Endothelial cell of umbilical vein (primary cell): ENCODE results near the gene TRIP10. TPM values are rescaled to one million over a fixed set of nuclear protein-coding genes. Genes with fewer than 3 reads are reported as not detected.

Source experiments
- BruUV-seq: library from RNA; stranded (reverse); fragments of 400-500 nt; replicated peaks from 2 replicates; lab custom pipeline; 2021; lab: Mats Ljungman, UMichigan
- CTCF ChIA-PET: fragments of 300-600, 350-600 bp; sonication (Branson Sonifier 250); formaldehyde crosslinking; loops from one replicate; lab custom pipeline; 2021; ENCODE audit warnings: antibody characterized with exemption, inconsistent platforms; lab: Charles Lee
- POLR2A ChIA-PET: fragments of 300-600, 350-600 bp; sonication (Branson Sonifier 250); formaldehyde crosslinking; loops from one replicate; lab custom pipeline; 2021; ENCODE audit warnings: antibody characterized with exemption, inconsistent platforms; lab: Charles Lee
- DNase-seq: peaks from one replicate; pipeline ENCODE4 v3.0.0-alpha.2; 2011; ENCODE audit warnings: low read depth, low spot score
- FAIRE-seq: peaks from 2 replicates; lab custom pipeline; 2011; peaks lifted over from hg19 to GRCh38; lab: Jason Lieb, UNC
- H2AFZ ChIP-seq: 2 replicates; pipeline ENCODE4 v1.6.0; 2012; ENCODE audit warnings: low read depth, low read length, control low read depth, inconsistent platforms
- H3K27ac ChIP-seq: 2 replicates; pipeline ENCODE4 v1.5.1; 2011; ENCODE audit warnings: low read depth, mild to moderate bottlenecking, control low read depth, low read length, moderate library complexity; ENCODE audit not compliant: insufficient read depth
- H3K27me3 ChIP-seq, 2 experiments: 2 replicates each; pipeline versions ENCODE4 v1.6.0 to v1.6.1; 2011; ENCODE audit warnings: low read length in 2 of 2, mixed read lengths in 1 of 2; ENCODE audit not compliant: control insufficient read depth in 2 of 2, insufficient read depth in 2 of 2
- H3K36me3 ChIP-seq, 2 experiments: 2 replicates in 1 of 2; 3 replicates in 1 of 2; pipeline ENCODE4 v1.5.1; 2011; ENCODE audit warnings: low read length in 2 of 2, mild to moderate bottlenecking in 1 of 2, moderate library complexity in 1 of 2; ENCODE audit not compliant: control insufficient read depth in 2 of 2, insufficient read depth in 2 of 2; ENCODE audit errors: extremely low read depth in 1 of 2
- H3K4me1 ChIP-seq: 3 replicates; pipeline ENCODE4 v1.5.1; 2011; ENCODE audit warnings: mild to moderate bottlenecking, low read length; ENCODE audit not compliant: control insufficient read depth, insufficient read depth; ENCODE audit errors: extremely low read depth
- H3K4me2 ChIP-seq: 2 replicates; pipeline ENCODE4 v1.6.1; 2011; ENCODE audit warnings: low read length, control low read depth, mixed read lengths; ENCODE audit not compliant: insufficient read depth
- H3K4me3 ChIP-seq, 3 experiments: fragments of 200-600 bp in 1 of 3; sonication (generic), shearing (Covaris generic) in 1 of 3; replicated peaks in 1 of 3; 2 replicates each; pipeline ENCODE4 v1.5.1; 2011 to 2016; ENCODE audit warnings: control low read depth in 3 of 3, low read length in 3 of 3, mild to moderate bottlenecking in 2 of 3, inconsistent platforms in 1 of 3, low read depth in 1 of 3, moderate library complexity in 1 of 3; ENCODE audit not compliant: insufficient read depth in 1 of 3
- H3K79me2 ChIP-seq: 2 replicates; pipeline ENCODE4 v1.6.0; 2012; ENCODE audit warnings: low read length, inconsistent platforms; ENCODE audit not compliant: control insufficient read depth, insufficient read depth
- H3K9ac ChIP-seq: replicated peaks from 2 replicates; pipeline ENCODE3; 2011; ENCODE audit warnings: low read length, control low read depth; ENCODE audit not compliant: insufficient read depth; ENCODE audit errors: extremely low read depth
- H3K9me1 ChIP-seq: replicated peaks from 3 replicates; pipeline ENCODE4 v1.6.0; 2011; ENCODE audit warnings: mild to moderate bottlenecking, low read length; ENCODE audit not compliant: control insufficient read depth, insufficient read depth; ENCODE audit errors: extremely low read depth
- H3K9me3 ChIP-seq: replicated peaks from 2 replicates; pipeline ENCODE4 v1.5.1; 2012; ENCODE audit warnings: low read length, inconsistent platforms; ENCODE audit not compliant: control insufficient read depth, insufficient read depth
- H4K20me1 ChIP-seq: replicated peaks from 2 replicates; pipeline ENCODE3; 2011; ENCODE audit warnings: mild to moderate bottlenecking, low read length; ENCODE audit not compliant: control insufficient read depth, insufficient read depth; ENCODE audit errors: extremely low read depth
- EZH2 ChIP-seq: IDR thresholded peaks from 2 replicates; pipeline ENCODE4 v1.6.1; 2012; ENCODE audit warnings: borderline replicate concordance, low read depth, mild to moderate bottlenecking, moderate library complexity, low read length, inconsistent platforms; ENCODE audit not compliant: severe bottlenecking
- FOS ChIP-seq: IDR thresholded peaks from 2 replicates; pipeline ENCODE4 v1.6.1; 2011; ENCODE audit warnings: mild to moderate bottlenecking, low read length, moderate library complexity, borderline replicate concordance; ENCODE audit not compliant: insufficient read depth
- GATA2 ChIP-seq: IDR thresholded peaks from 2 replicates; pipeline ENCODE4 v1.7.0; 2011; ENCODE audit warnings: low read depth, mild to moderate bottlenecking, moderate library complexity, mixed read lengths, low read length; ENCODE audit not compliant: insufficient read length, insufficient read depth
- JUN ChIP-seq: IDR thresholded peaks from 2 replicates; pipeline ENCODE4 v1.6.1; 2011; ENCODE audit warnings: borderline replicate concordance, low read depth; ENCODE audit not compliant: insufficient read length, insufficient read depth
- MYC ChIP-seq: IDR thresholded peaks from one replicate; pipeline ENCODE4 v1.6.1; 2011; ENCODE audit warnings: mild to moderate bottlenecking, low read depth, low read length
- POLR2A ChIP-seq: IDR thresholded peaks from 2 replicates; pipeline ENCODE4 v1.6.1; 2012; ENCODE audit warnings: low read depth, mild to moderate bottlenecking, control low read depth, low read length
- POLR2AphosphoS5 ChIP-seq: IDR thresholded peaks from 2 replicates; pipeline ENCODE4 v1.6.1; 2012; ENCODE audit warnings: low read depth, mild to moderate bottlenecking, control low read depth, low read length, moderate library complexity; ENCODE audit not compliant: insufficient read depth
- dilution Hi-C: fragments of 300-500 bp; cut with MboI; formaldehyde crosslinking; loops from one replicate; pipeline ENCODE4 v1.15.0; 2019; ENCODE audit warnings: low sequenced_read_pairs; ENCODE audit not compliant: extremely low pct_ligation_motif_present
- intact Hi-C: fragments of 100-400 bp; cut with micrococcal nuclease; formaldehyde crosslinking; loops from one replicate; pipeline ENCODE4 v1.10.0; 2022
- polyA plus RNA-seq, 4 experiments: library from polyadenylated mRNA; depleted of rRNA in 3 of 4; stranded (reverse) in 3 of 4; unstranded in 1 of 4; fragments of >200 nt; gene quantifications; 2 replicates each; pipeline versions ENCODE4 v1.2.1 to v1.2.3, GENCODE V29; 2011 to 2012; ENCODE audit warnings: missing spikeins in 1 of 4
- total RNA-seq: library from RNA; stranded (reverse); gene quantifications from 2 replicates; pipeline ENCODE4 v1.2.3, GENCODE V29; 2021
- TF ChIP-seq, protein P1 (sequence below), 2 donors: IDR thresholded peaks; 1 replicate in 1 of 2; 2 replicates in 1 of 2; pipeline ENCODE4 v1.5.1; 2011; ENCODE audit warnings: low read length in 2 of 2, mild to moderate bottlenecking in 2 of 2, moderate library complexity in 2 of 2, control low read depth in 1 of 2, inconsistent platforms in 1 of 2, low read depth in 1 of 2; ENCODE audit not compliant: insufficient read depth in 1 of 2; ENCODE audit errors: extremely low read depth in 1 of 2
- TF ChIP-seq, protein P2 (sequence below): IDR thresholded peaks from 2 replicates; pipeline ENCODE4 v1.6.1; 2011; ENCODE audit not compliant: insufficient read depth, insufficient read length

Gene TRIP10
- total and polyA plus RNA-seq, 2 donors (not counting 3 experiments of a cell fraction or from before 2014, with no cell fraction given): 28.4 to 69.3 TPM

DNA sequence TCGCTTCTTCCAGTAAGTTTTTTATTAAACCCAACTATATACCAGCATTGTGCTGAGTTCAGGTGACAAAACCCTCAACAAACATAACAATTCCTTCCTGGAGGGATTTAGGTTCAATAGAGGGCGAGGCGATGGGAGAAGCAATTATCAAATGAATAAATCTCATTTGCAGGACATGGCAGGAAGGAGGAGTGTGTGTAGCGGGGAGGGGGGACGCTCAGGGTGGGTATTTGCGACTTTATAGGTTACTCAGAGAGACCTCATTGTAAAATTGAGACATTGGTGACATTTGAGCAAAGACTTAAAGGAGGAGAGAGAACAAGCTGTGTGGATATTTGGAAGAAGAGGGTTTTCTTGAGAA lies 22.9 kb upstream of the TRIP10 start:
- Histone ChIP-seq H3K27ac (no peak overlapping the region), H3K9me1 (no peaks in the 10 kb centered on the region), H3K79me2 (no peaks in the 10 kb centered on the region), H3K4me2 (no peak overlapping the region), H2AFZ (no peak overlapping the region), H3K9ac (no peak overlapping the region), H3K4me3 (no peak overlapping the region), H3K27me3 (no peaks in the 10 kb centered on the region), H3K36me3 (no peaks in the 10 kb centered on the region), H3K4me1 (no peaks in the 10 kb centered on the region), H4K20me1 (no peaks in the 10 kb centered on the region), H3K9me3 (no peaks in the 10 kb centered on the region)
- TF ChIP-seq POLR2AphosphoS5 (no peak), FOS (no peak), POLR2A (no peak), JUN (no peak), GATA2 (no peak), MYC (no peak), EZH2 (no peak)
- TF ChIP-seq, protein P1, sequence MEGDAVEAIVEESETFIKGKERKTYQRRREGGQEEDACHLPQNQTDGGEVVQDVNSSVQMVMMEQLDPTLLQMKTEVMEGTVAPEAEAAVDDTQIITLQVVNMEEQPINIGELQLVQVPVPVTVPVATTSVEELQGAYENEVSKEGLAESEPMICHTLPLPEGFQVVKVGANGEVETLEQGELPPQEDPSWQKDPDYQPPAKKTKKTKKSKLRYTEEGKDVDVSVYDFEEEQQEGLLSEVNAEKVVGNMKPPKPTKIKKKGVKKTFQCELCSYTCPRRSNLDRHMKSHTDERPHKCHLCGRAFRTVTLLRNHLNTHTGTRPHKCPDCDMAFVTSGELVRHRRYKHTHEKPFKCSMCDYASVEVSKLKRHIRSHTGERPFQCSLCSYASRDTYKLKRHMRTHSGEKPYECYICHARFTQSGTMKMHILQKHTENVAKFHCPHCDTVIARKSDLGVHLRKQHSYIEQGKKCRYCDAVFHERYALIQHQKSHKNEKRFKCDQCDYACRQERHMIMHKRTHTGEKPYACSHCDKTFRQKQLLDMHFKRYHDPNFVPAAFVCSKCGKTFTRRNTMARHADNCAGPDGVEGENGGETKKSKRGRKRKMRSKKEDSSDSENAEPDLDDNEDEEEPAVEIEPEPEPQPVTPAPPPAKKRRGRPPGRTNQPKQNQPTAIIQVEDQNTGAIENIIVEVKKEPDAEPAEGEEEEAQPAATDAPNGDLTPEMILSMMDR (IDR thresholded peaks at IDR 0.05; ENCODE audit: extremely low read depth in 1 of 2, insufficient read depth in 1 of 2, low read depth in 1 of 2, low read length in 2 of 2): no peak
- TF ChIP-seq, protein P2, sequence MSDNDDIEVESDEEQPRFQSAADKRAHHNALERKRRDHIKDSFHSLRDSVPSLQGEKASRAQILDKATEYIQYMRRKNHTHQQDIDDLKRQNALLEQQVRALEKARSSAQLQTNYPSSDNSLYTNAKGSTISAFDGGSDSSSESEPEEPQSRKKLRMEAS: no peak
- ChIA-PET CTCF (interaction anchor here (2.0 kb wide), 1 partner anchor 200 kb away, joined by 5 read pairs; no protein-coding TSS in a partner anchor), POLR2A (interaction anchor here (0.6 kb wide), 1 partner anchor 14 kb away, joined by 5 read pairs; no protein-coding TSS in a partner anchor)
- no peak for FAIRE-seq
- DNase-seq: no peak
- BruUV-seq: no TSS peak
- intact Hi-C loops (no loop called here), dilution Hi-C loops (no loop called here)
